ENCODE measurements around the gene NKIRAS1. TPM values are rescaled to one million over a fixed set of nuclear protein-coding genes. Genes with fewer than 3 reads are reported as not detected.
A peak's percentile ranks its signal among the peaks of the same experiment; 100 is the strongest.

The NKIRAS1 gene
- total RNA-seq, 3 donors from 2014 or later (not counting 1 experiment from before 2014, with no cell fraction given), result 2.2 to 3.3 (median 2.8) TPM

GRCh38 chr3:23944861-23945662 is 28.3 kb upstream of the NKIRAS1 start, which contains the start of gene NR1D2:
TSS of gene NR1D2 (plus strand) at chr3:23945286. CDS start at chr3:23945579, 293 bp downstream.
- intact Hi-C loops (cut with micrococcal nuclease), result loop anchor here (1.0 to 10.0 kb wide), 2 partner anchors 28 to 140 kb away; partner anchors contain the start of genes RPL15 and UBE2E1
- no peaks in the 10 kb centered on the region for H3K36me3 Mint-ChIP-seq
- peaks cover 28 to 35% of the 10 kb centered on the region in 2 donors for H3K4me1 Mint-ChIP-seq
- peak within 1 kb of the TSS; percentile 92 to 97 for H3K27ac Mint-ChIP-seq
- peak within 1 kb of the TSS; percentile 93 for H3K4me3 ChIP-seq (ENCODE audit: low read length)
- H3K36me3 ChIP-seq (ENCODE audit: control insufficient read depth, insufficient read depth, low read length), result no peaks in the 10 kb centered on the region
- ATAC-seq (peak; percentile 43 to 73 (median 62)), DNase-seq (peak; percentile 83 to 92)
- no peaks in the 10 kb centered on the region for H3K9me3 ChIP-seq (ENCODE audit: control insufficient read depth, insufficient read depth, low read length)
- H3K9me3 Mint-ChIP-seq, result no peaks in the 10 kb centered on the region
- H3K27me3 ChIP-seq (ENCODE audit: control insufficient read depth, insufficient read depth, low read length), result no peaks in the 10 kb centered on the region
- TF ChIP-seq CTCF (IDR thresholded peaks at IDR 0.05), result no peak
- WGBS (ENCODE audit: insufficient coverage), result under 1% methylated on average over 88 of the region's 88 CpGs
- H3K27ac ChIP-seq (ENCODE audit: low read length), result peak within 1 kb of the TSS; percentile 86
- H3K4me3 Mint-ChIP-seq, result peak within 1 kb of the TSS; percentile 96
- H3K4me1 ChIP-seq (ENCODE audit: control insufficient read depth, insufficient read depth, low read length), result peaks cover 18% of the 10 kb centered on the region
- H3K27me3 Mint-ChIP-seq (ENCODE audit: low read depth in 2 of 2), result no peaks in the 10 kb centered on the region

- Mint-ChIP-seq H3K27me3 (ENCODE audit: low read depth in 2 of 2) (no peaks in the 10 kb centered on the region), H3K27ac (peak overlapping the region; percentile 92 to 97), H3K4me3 (peak overlapping the region; percentile 96), H3K36me3 (no peaks in the 10 kb centered on the region), H3K9me3 (no peaks in the 10 kb centered on the region), H3K4me1 (peaks cover 19 to 26% of the 10 kb centered on the region in 2 donors)
- peak overlapping the region; percentile 93 for H3K4me3 ChIP-seq (ENCODE audit: low read length)
- no peak overlapping the region for H3K27ac ChIP-seq (ENCODE audit: low read length)
- H3K4me1 ChIP-seq (ENCODE audit: control insufficient read depth, insufficient read depth, low read length), result peaks cover 15% of the 10 kb centered on the region
- ATAC-seq, result no peak
- DNase-seq, result peak in 1 of 2 donors; percentile 41
- no peaks in the 10 kb centered on the region for H3K27me3 ChIP-seq (ENCODE audit: control insufficient read depth, insufficient read depth, low read length)
- no peak for TF ChIP-seq CTCF (IDR thresholded peaks at IDR 0.05)
- no peaks in the 10 kb centered on the region for H3K36me3 ChIP-seq (ENCODE audit: control insufficient read depth, insufficient read depth, low read length)
- 14% methylated on average over 12 of the region's 13 CpGs for WGBS (ENCODE audit: insufficient coverage)
- intact Hi-C loops (cut with micrococcal nuclease), result loop anchor here (10.0 kb wide), 1 partner anchor 139 kb away; the partner anchor contains the start of gene UBE2E1
- no peaks in the 10 kb centered on the region for H3K9me3 ChIP-seq (ENCODE audit: control insufficient read depth, insufficient read depth, low read length)
Observed at GRCh38 chr3:23944007-23944783, 27.4 kb upstream of the NKIRAS1 start.

GRCh38 chr3:23942546-23942945 is 25.8 kb upstream of the NKIRAS1 start:
- Histone ChIP-seq H3K4me3 (ENCODE audit: low read length) (no peak overlapping the region), H3K27ac (ENCODE audit: low read length) (no peak overlapping the region), H3K36me3 (ENCODE audit: control insufficient read depth, insufficient read depth, low read length) (no peaks in the 10 kb centered on the region), H3K4me1 (ENCODE audit: control insufficient read depth, insufficient read depth, low read length) (peaks cover 15% of the 10 kb centered on the region), H3K9me3 (ENCODE audit: control insufficient read depth, insufficient read depth, low read length) (no peaks in the 10 kb centered on the region), H3K27me3 (ENCODE audit: control insufficient read depth, insufficient read depth, low read length) (no peaks in the 10 kb centered on the region)
- H3K36me3 Mint-ChIP-seq, result no peaks in the 10 kb centered on the region
- no peak overlapping the region for H3K4me3 Mint-ChIP-seq
- peak overlapping the region in 1 of 2 donors; percentile 92 for H3K27ac Mint-ChIP-seq
- WGBS (ENCODE audit: insufficient coverage), result 96% methylated on average over 11 of the region's 11 CpGs
- H3K9me3 Mint-ChIP-seq, result no peaks in the 10 kb centered on the region
- peaks cover 12 to 17% of the 10 kb centered on the region in 2 donors for H3K4me1 Mint-ChIP-seq
- ATAC-seq (no peak), DNase-seq (no peak)
- H3K27me3 Mint-ChIP-seq (ENCODE audit: low read depth in 2 of 2), result peaks cover under 1 to 2% of the 10 kb centered on the region in 2 donors
- no peak for TF ChIP-seq CTCF (IDR thresholded peaks at IDR 0.05)
- intact Hi-C loops (cut with micrococcal nuclease), result loop anchor here (10.0 kb wide), 1 partner anchor 138 kb away; the partner anchor contains the start of gene UBE2E1
